ENCODE data around the gene CCNK. TPM values are rescaled to one million over a fixed set of nuclear protein-coding genes. Genes with fewer than 3 reads are reported as not detected.

The CCNK gene
- total and polyA plus RNA-seq, 2 of the 13 experiments (the other 11 are each of a cell fraction or from before 2014, with no cell fraction given), result 4.9 to 9.7 TPM

DNA sequence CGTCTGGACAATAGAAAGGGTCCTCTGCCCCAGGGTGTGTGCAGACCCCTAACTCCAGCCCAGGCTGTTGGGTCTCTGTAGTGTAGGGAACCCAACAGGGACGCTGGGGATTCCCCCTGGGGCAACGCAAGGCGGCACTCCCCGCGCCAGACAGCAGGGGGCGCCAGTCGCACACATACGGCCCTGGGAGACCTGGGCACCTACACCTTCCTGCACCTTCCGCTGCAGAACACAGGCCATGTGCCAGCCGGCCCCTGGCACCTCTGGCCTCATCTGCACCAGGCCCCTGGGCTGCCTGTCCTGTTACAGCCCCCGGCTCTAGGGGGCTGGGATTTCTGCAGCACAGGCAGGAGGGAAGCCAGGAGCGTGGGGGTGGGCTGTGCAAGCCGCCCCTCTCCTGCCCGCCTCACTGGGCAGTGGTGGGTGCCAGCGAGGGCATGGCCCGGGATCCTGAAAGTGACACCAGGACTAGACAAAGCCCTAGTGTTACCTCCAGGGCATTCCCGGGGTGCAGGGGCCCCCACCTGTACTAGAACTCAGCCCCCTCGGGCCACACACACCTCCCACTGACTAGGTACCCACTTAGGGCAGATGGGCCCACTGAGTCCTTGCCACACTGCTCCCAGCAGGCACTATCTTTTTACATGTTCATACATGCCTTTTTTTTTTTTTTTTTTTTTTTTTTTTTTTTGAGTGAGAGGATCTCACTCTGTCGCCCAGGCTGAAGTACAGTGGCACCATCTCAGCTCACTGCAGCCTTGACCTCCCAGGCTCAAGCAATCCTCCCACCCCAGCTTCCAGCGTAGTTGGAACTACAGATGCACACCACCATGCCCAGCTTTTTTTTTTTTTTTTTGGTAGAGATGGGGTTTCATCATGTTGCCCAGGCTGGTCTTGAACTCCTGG is 37.5 kb downstream of the CCNK start (continued):
- TF ChIP-seq, protein P1, sequence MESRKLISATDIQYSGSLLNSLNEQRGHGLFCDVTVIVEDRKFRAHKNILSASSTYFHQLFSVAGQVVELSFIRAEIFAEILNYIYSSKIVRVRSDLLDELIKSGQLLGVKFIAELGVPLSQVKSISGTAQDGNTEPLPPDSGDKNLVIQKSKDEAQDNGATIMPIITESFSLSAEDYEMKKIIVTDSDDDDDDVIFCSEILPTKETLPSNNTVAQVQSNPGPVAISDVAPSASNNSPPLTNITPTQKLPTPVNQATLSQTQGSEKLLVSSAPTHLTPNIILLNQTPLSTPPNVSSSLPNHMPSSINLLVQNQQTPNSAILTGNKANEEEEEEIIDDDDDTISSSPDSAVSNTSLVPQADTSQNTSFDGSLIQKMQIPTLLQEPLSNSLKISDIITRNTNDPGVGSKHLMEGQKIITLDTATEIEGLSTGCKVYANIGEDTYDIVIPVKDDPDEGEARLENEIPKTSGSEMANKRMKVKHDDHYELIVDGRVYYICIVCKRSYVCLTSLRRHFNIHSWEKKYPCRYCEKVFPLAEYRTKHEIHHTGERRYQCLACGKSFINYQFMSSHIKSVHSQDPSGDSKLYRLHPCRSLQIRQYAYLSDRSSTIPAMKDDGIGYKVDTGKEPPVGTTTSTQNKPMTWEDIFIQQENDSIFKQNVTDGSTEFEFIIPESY (CRISPR knock-in tag; IDR thresholded peaks at IDR 0.05), result 0 out of 2 replicates have a peak, but pooled peaks have one; percentile 56
- TF ChIP-seq RXRA (CRISPR knock-in tag; IDR thresholded peaks at IDR 0.05) (0 out of 2 replicates have a peak, but pooled peaks have one; percentile 43), GATAD1 (CRISPR knock-in tag; IDR thresholded peaks at IDR 0.05) (0 out of 2 replicates have a peak, but pooled peaks have one; percentile 20), FOXK1 (CRISPR knock-in tag; IDR thresholded peaks at IDR 0.05; ENCODE audit: borderline replicate concordance, low read depth) (0 out of 2 replicates have a peak, but pooled peaks have one; percentile 28), ZNF589 (CRISPR knock-in tag; conservative IDR thresholded peaks at IDR 0.05) (no peak), RARG (CRISPR knock-in tag; IDR thresholded peaks at IDR 0.05; ENCODE audit: low read depth) (no peak), IRF2 (CRISPR knock-in tag; IDR thresholded peaks at IDR 0.05) (0 out of 2 replicates have a peak, but pooled peaks have one; percentile 30), ZNF788 (CRISPR knock-in tag; IDR thresholded peaks at IDR 0.05; ENCODE audit: borderline replicate concordance) (peak; percentile 48; the same call in 1 of the 2 replicates)
- TF ChIP-seq, protein P2, sequence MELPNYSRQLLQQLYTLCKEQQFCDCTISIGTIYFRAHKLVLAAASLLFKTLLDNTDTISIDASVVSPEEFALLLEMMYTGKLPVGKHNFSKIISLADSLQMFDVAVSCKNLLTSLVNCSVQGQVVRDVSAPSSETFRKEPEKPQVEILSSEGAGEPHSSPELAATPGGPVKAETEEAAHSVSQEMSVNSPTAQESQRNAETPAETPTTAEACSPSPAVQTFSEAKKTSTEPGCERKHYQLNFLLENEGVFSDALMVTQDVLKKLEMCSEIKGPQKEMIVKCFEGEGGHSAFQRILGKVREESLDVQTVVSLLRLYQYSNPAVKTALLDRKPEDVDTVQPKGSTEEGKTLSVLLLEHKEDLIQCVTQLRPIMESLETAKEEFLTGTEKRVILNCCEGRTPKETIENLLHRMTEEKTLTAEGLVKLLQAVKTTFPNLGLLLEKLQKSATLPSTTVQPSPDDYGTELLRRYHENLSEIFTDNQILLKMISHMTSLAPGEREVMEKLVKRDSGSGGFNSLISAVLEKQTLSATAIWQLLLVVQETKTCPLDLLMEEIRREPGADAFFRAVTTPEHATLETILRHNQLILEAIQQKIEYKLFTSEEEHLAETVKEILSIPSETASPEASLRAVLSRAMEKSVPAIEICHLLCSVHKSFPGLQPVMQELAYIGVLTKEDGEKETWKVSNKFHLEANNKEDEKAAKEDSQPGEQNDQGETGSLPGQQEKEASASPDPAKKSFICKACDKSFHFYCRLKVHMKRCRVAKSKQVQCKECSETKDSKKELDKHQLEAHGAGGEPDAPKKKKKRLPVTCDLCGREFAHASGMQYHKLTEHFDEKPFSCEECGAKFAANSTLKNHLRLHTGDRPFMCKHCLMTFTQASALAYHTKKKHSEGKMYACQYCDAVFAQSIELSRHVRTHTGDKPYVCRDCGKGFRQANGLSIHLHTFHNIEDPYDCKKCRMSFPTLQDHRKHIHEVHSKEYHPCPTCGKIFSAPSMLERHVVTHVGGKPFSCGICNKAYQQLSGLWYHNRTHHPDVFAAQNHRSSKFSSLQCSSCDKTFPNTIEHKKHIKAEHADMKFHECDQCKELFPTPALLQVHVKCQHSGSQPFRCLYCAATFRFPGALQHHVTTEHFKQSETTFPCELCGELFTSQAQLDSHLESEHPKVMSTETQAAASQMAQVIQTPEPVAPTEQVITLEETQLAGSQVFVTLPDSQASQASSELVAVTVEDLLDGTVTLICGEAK (IDR thresholded peaks at IDR 0.05), result no peak
- TF ChIP-seq, protein P2 (CRISPR knock-in tag; IDR thresholded peaks at IDR 0.05), result 0 out of 2 replicates have a peak, but pooled peaks have one; percentile 14
- TF ChIP-seq, protein P3, sequence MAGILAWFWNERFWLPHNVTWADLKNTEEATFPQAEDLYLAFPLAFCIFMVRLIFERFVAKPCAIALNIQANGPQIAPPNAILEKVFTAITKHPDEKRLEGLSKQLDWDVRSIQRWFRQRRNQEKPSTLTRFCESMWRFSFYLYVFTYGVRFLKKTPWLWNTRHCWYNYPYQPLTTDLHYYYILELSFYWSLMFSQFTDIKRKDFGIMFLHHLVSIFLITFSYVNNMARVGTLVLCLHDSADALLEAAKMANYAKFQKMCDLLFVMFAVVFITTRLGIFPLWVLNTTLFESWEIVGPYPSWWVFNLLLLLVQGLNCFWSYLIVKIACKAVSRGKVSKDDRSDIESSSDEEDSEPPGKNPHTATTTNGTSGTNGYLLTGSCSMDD (CRISPR knock-in tag; IDR thresholded peaks at IDR 0.05), result no peak
- TF ChIP-seq, protein P4, sequence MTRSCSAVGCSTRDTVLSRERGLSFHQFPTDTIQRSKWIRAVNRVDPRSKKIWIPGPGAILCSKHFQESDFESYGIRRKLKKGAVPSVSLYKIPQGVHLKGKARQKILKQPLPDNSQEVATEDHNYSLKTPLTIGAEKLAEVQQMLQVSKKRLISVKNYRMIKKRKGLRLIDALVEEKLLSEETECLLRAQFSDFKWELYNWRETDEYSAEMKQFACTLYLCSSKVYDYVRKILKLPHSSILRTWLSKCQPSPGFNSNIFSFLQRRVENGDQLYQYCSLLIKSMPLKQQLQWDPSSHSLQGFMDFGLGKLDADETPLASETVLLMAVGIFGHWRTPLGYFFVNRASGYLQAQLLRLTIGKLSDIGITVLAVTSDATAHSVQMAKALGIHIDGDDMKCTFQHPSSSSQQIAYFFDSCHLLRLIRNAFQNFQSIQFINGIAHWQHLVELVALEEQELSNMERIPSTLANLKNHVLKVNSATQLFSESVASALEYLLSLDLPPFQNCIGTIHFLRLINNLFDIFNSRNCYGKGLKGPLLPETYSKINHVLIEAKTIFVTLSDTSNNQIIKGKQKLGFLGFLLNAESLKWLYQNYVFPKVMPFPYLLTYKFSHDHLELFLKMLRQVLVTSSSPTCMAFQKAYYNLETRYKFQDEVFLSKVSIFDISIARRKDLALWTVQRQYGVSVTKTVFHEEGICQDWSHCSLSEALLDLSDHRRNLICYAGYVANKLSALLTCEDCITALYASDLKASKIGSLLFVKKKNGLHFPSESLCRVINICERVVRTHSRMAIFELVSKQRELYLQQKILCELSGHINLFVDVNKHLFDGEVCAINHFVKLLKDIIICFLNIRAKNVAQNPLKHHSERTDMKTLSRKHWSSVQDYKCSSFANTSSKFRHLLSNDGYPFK (CRISPR knock-in tag; IDR thresholded peaks at IDR 0.05; ENCODE audit: borderline replicate concordance), result no peak

Data from HepG2 (cell line).